Panc1 (cell line): ENCODE data around the gene SBK2. TPM values are rescaled to one million over a fixed set of nuclear protein-coding genes. Genes with fewer than 3 reads are reported as not detected.

Experiments used
- ATAC-seq: fragments of 200-7000 bp; cut with Tn5 transposase; 2 replicates; pipeline ENCODE4 v1.9.1; 2020; ENCODE audit warnings: mild to moderate bottlenecking, moderate library complexity
- BruUV-seq: library from RNA; stranded (reverse); fragments of 400-500 nt; replicated peaks from 2 replicates; lab custom pipeline; 2021; lab: Mats Ljungman, UMichigan
- CTCF ChIA-PET: fragments of 300-600 bp; sonication (Branson Sonifier 250); formaldehyde crosslinking; loops from one replicate; lab custom pipeline; 2022; ENCODE audit warnings: antibody characterized with exemption; lab: Charles Lee
- POLR2A ChIA-PET: fragments of 300-600 bp; sonication (Branson Sonifier 250); formaldehyde crosslinking; loops from one replicate; lab custom pipeline; 2022; ENCODE audit warnings: antibody characterized with exemption; lab: Charles Lee
- DNase-seq: peaks from one replicate; pipeline ENCODE4 v3.0.0-alpha.2; 2010; ENCODE audit warnings: low read depth, low spot score
- H3K27ac ChIP-seq: 2 replicates; pipeline ENCODE4 v1.5.1; 2011; ENCODE audit warnings: mild to moderate bottlenecking, low read length, inconsistent platforms
- H3K27me3 ChIP-seq: fragments of 200-500 bp; sonication (Bioruptor generic); 2 replicates; pipeline ENCODE4 v1.6.0; 2014; ENCODE audit warnings: low read length, inconsistent platforms; ENCODE audit not compliant: control insufficient read depth, insufficient read depth
- H3K36me3 ChIP-seq: fragments of 200-500 bp; sonication (Bioruptor generic); 2 replicates; pipeline ENCODE4 v1.5.1; 2014; ENCODE audit warnings: inconsistent platforms, mild to moderate bottlenecking, low read length, moderate library complexity; ENCODE audit not compliant: control insufficient read depth, insufficient read depth
- H3K4me1 ChIP-seq: 2 replicates; pipeline ENCODE4 v1.5.1; 2011; ENCODE audit warnings: inconsistent platforms, mild to moderate bottlenecking, low read length, moderate library complexity; ENCODE audit not compliant: control insufficient read depth, insufficient read depth
- H3K4me3 ChIP-seq, 2 experiments: 2 replicates each; pipeline ENCODE4 v1.5.1; 2011 to 2012; ENCODE audit warnings: low read depth in 2 of 2, low read length in 2 of 2, mild to moderate bottlenecking in 2 of 2, inconsistent platforms in 1 of 2, moderate library complexity in 1 of 2
- H3K9me3 ChIP-seq: fragments of 200-500 bp; sonication (Bioruptor generic); 2 replicates; pipeline ENCODE4 v1.5.1; 2014; ENCODE audit warnings: low read depth, mild to moderate bottlenecking, inconsistent platforms, low read length, moderate library complexity; ENCODE audit not compliant: control insufficient read depth, insufficient read depth
- CTCF ChIP-seq: fragments of 450-650 bp; IDR thresholded peaks from 2 replicates; pipeline ENCODE4 v1.5.1; 2017; ENCODE audit warnings: mild to moderate bottlenecking
- POLR2AphosphoS5 ChIP-seq: IDR thresholded peaks from 2 replicates; pipeline ENCODE4 v1.6.1; 2012; ENCODE audit warnings: mild to moderate bottlenecking, low read depth, low read length, moderate library complexity
- REST ChIP-seq, 2 experiments: IDR thresholded peaks; 2 replicates each; pipeline ENCODE4 v1.6.1; 2011 to 2012; ENCODE audit warnings: low read depth in 2 of 2, control low read depth in 1 of 2, low read length in 1 of 2, mild to moderate bottlenecking in 1 of 2, moderate library complexity in 1 of 2; ENCODE audit not compliant: insufficient read depth in 1 of 2
- SIN3A ChIP-seq: IDR thresholded peaks from 2 replicates; pipeline ENCODE4 v1.6.1; 2012; ENCODE audit warnings: low read depth, mild to moderate bottlenecking, low read length, moderate library complexity, borderline replicate concordance; ENCODE audit not compliant: insufficient read depth
- TCF7L2 ChIP-seq: IDR thresholded peaks from 2 replicates; pipeline ENCODE4 v1.6.1; 2011; ENCODE audit warnings: mild to moderate bottlenecking, low read depth, low read length, inconsistent platforms
- in situ Hi-C: cut with HindIII; loops from 2 replicates; pipeline ENCODE4 v1.10.0; 2016; ENCODE audit warnings: low sequenced_read_pairs, low pct_unique_long_range_greater_than_20kb
- intact Hi-C: fragments of 100-400 bp; cut with micrococcal nuclease; formaldehyde crosslinking; loops from one replicate; pipeline ENCODE4 v1.10.0; 2022; ENCODE audit not compliant: unreplicated experiment
- total RNA-seq: library from RNA; stranded (reverse); gene quantifications from one replicate; pipeline ENCODE4 v1.2.1, GENCODE V29; 2021; ENCODE audit not compliant: unreplicated experiment

Gene SBK2
- total RNA-seq, 1 experiment from 2014 or later: 0.69 TPM

DNA sequence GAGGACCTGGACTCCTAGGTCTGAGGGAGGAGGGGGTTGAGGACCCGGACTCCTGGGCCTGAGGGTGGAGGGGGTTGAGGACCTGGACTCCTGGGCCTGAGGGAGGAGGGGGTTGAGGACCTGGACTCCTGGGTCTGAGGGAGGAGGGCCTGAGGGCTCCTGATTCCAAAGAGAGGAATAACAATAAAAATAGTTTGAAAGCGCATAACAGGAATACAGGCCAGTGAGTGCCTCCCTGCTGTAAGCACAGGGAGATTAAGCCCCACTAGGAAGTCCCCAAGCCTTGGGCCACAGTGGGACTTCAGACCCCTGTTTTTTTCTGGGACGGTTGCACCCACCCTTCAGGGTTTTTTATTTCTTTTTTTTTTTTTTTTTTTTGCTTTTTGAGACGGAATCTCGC lies 1.2 kb upstream of the SBK2 start:
- no TSS peak for BruUV-seq
- Histone ChIP-seq H3K36me3 (no peaks in the 10 kb centered on the region), H3K4me1 (peaks cover 6% of the 10 kb centered on the region), H3K27me3 (no peaks in the 10 kb centered on the region), H3K27ac (no peak overlapping the region; the same call in 1 of the 2 replicates), H3K9me3 (no peaks in the 10 kb centered on the region), H3K4me3 (no peak overlapping the region)
- intact Hi-C loops: no loop called here
- ChIA-PET POLR2A (no interaction called here), CTCF (no interaction called here)
- TF ChIP-seq REST (IDR thresholded peaks at IDR 0.05; ENCODE audit: insufficient read depth in 1 of 2, low read depth in 2 of 2, low read length in 1 of 2) (no peak), TCF7L2 (no peak), POLR2AphosphoS5 (no peak), SIN3A (no peak), CTCF (no peak)
- ATAC-seq (no peak), DNase-seq (no peak)
- in situ Hi-C loops: no loop called here

DNA sequence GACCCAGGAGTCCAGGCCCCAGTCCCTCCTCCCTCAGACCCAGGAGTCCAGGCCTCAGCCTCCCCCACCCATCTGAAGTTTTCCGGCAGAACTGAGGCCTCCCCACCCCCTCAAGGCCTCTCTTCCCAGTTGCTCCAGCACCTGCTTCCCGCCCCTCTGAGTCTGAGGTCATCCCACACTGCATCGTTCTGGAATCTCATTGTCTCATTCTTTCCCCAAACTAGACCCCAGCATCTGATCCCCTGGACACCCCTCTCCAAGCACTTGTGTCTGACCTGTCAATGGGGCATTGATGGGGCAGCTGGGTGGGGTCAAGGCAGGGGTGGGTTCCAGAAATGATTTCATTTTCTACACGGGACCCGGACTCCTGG lies 793 bp upstream of the SBK2 start:
- Histone ChIP-seq H3K27me3 (no peaks in the 10 kb centered on the region), H3K9me3 (no peaks in the 10 kb centered on the region), H3K36me3 (no peaks in the 10 kb centered on the region), H3K4me1 (peaks cover 6% of the 10 kb centered on the region), H3K27ac (no peak overlapping the region; the same call in 1 of the 2 replicates), H3K4me3 (no peak overlapping the region)
- no peak for TF ChIP-seq CTCF
- TF ChIP-seq SIN3A: no peak
- TF ChIP-seq POLR2AphosphoS5: no peak
- TF ChIP-seq TCF7L2: no peak
- TF ChIP-seq REST (IDR thresholded peaks at IDR 0.05; ENCODE audit: insufficient read depth in 1 of 2, low read depth in 2 of 2, low read length in 1 of 2): no peak
- in situ Hi-C loops: no loop called here
- DNase-seq (no peak), ATAC-seq (0 out of 2 replicates have a peak, but pooled peaks have one; percentile 44)
- POLR2A ChIA-PET: no interaction called here
- CTCF ChIA-PET: no interaction called here
- intact Hi-C loops: no loop called here
- BruUV-seq: no TSS peak
